Esophagus (tissue), 2 donors: Measurements from ENCODE around the gene NCOA7. TPM values are rescaled to one million over a fixed set of nuclear protein-coding genes. Genes with fewer than 3 reads are reported as not detected.

Experiments used
- H3K27ac ChIP-seq, 2 donors: one replicate each; pipeline ENCODE4 v1.5.1; 2013; ENCODE audit warnings: low read depth in 2 of 2, mild to moderate bottlenecking in 2 of 2, inconsistent platforms in 1 of 2, low read length in 1 of 2, moderate library complexity in 1 of 2
- H3K27me3 ChIP-seq, 2 donors: one replicate each; pipeline ENCODE4 v1.6.1; 2013; ENCODE audit warnings: low read length in 2 of 2, control low read depth in 1 of 2, mild to moderate bottlenecking in 1 of 2; ENCODE audit not compliant: insufficient read depth in 2 of 2, control insufficient read depth in 1 of 2
- H3K36me3 ChIP-seq, 2 donors: one replicate each; pipeline ENCODE4 v1.6.1; 2013; ENCODE audit warnings: low read length in 1 of 2; ENCODE audit not compliant: control insufficient read depth in 2 of 2, insufficient read depth in 2 of 2
- H3K4me1 ChIP-seq, 2 donors: one replicate each; pipeline ENCODE4 v1.6.1; 2013; ENCODE audit warnings: low read length in 1 of 2; ENCODE audit not compliant: control insufficient read depth in 2 of 2, insufficient read depth in 2 of 2
- H3K4me3 ChIP-seq, 2 donors: one replicate each; pipeline ENCODE4 v1.5.1; 2013; ENCODE audit warnings: low read length in 2 of 2, mild to moderate bottlenecking in 2 of 2, low read depth in 1 of 2, moderate library complexity in 1 of 2
- H3K9me3 ChIP-seq, 2 donors: one replicate each; pipeline ENCODE4 v1.6.1; 2013; ENCODE audit warnings: mild to moderate bottlenecking in 2 of 2, low read depth in 1 of 2, low read length in 1 of 2, moderate library complexity in 1 of 2; ENCODE audit not compliant: control insufficient read depth in 2 of 2, insufficient read depth in 1 of 2
- WGBS, 2 donors: extraction: QIAGEN DNeasy Blood & Tissue Kit; methylation state at CpG; one replicate each; pipeline ENCODE4 v1.1.7; 2013; 5-methylcytosine and 5-hydroxymethylcytosine counted together
- polyA plus RNA-seq, 2 donors: library from polyadenylated mRNA; stranded (reverse); fragments of 200-250 nt; gene quantifications; one replicate each; pipeline ENCODE4 v1.2.3, GENCODE V29; 2013
- donor health status: healthy with polysubstance abuse.
- donor health status: Bipolar disorder and iron deficiency.

The NCOA7 gene
- polyA plus RNA-seq, 2 donors, result 9.3 to 24.1 TPM

- H3K4me1 ChIP-seq, result no peaks in the 10 kb centered on the region
- no peaks in the 10 kb centered on the region for H3K36me3 ChIP-seq
- no peaks in the 10 kb centered on the region for H3K27me3 ChIP-seq
- no peak overlapping the region for H3K4me3 ChIP-seq
- WGBS, 2 donors, result 81 to 83% methylated on average over 3 of the region's 3 CpGs
- H3K27ac ChIP-seq, result no peak overlapping the region
- H3K9me3 ChIP-seq, result no peaks in the 10 kb centered on the region
These were observed 18.9 kb downstream of the NCOA7 start for GRCh38 chr6:125809570-125810170.

- Histone ChIP-seq H3K4me3 (no peak overlapping the region), H3K4me1 (no peaks in the 10 kb centered on the region), H3K36me3 (no peaks in the 10 kb centered on the region), H3K9me3 (no peaks in the 10 kb centered on the region), H3K27me3 (no peaks in the 10 kb centered on the region), H3K27ac (no peak overlapping the region)
- 83 to 94% methylated on average over 1 of the region's 1 CpG for WGBS, 2 donors
These were observed 19.7 kb downstream of the NCOA7 start for GRCh38 chr6:125810445-125810844.

GRCh38 chr6:125811259-125811658 lies 20.5 kb downstream of the NCOA7 start:
- Histone ChIP-seq H3K4me1 (no peaks in the 10 kb centered on the region), H3K4me3 (no peak overlapping the region), H3K27me3 (no peaks in the 10 kb centered on the region), H3K9me3 (no peaks in the 10 kb centered on the region), H3K36me3 (no peaks in the 10 kb centered on the region), H3K27ac (no peak overlapping the region)
- WGBS, 2 donors, result 78 to 88% methylated on average over 5 of the region's 5 CpGs

- Histone ChIP-seq H3K27me3 (no peaks in the 10 kb centered on the region), H3K4me1 (no peaks in the 10 kb centered on the region), H3K4me3 (no peak overlapping the region), H3K27ac (no peak overlapping the region), H3K9me3 (no peaks in the 10 kb centered on the region), H3K36me3 (peaks cover 0 to 3% of the 10 kb centered on the region in 2 donors)
- 74 to 76% methylated on average over 10 of the region's 10 CpGs for WGBS, 2 donors
These were observed 21.9 kb downstream of the NCOA7 start for GRCh38 chr6:125812394-125813292.

DNA sequence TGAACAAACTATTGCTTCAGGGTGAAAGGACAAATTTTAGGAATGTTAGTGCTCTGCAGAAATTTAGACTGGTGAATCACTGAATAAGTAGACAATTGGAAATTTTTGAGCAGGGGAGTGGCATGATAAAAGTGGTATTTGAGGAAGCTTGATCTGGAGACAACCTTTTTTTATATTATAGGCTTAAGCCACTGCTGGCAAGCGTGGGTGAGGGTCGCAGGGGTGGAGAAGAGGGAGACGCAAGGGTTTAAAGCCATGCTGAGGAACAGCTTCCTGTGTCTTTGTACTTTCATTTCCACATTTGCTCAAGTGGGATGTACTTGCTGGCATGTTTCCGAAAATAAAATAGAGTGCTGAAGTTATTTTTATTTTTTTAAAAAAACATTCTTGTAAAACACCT lies 23.7 kb downstream of the NCOA7 start:
- Histone ChIP-seq H3K4me3 (no peak overlapping the region), H3K27me3 (no peaks in the 10 kb centered on the region), H3K27ac (no peak overlapping the region), H3K9me3 (no peaks in the 10 kb centered on the region), H3K36me3 (peaks cover 0 to 3% of the 10 kb centered on the region in 2 donors), H3K4me1 (no peaks in the 10 kb centered on the region)
- 51 to 57% methylated on average over 4 of the region's 4 CpGs for WGBS, 2 donors

DNA sequence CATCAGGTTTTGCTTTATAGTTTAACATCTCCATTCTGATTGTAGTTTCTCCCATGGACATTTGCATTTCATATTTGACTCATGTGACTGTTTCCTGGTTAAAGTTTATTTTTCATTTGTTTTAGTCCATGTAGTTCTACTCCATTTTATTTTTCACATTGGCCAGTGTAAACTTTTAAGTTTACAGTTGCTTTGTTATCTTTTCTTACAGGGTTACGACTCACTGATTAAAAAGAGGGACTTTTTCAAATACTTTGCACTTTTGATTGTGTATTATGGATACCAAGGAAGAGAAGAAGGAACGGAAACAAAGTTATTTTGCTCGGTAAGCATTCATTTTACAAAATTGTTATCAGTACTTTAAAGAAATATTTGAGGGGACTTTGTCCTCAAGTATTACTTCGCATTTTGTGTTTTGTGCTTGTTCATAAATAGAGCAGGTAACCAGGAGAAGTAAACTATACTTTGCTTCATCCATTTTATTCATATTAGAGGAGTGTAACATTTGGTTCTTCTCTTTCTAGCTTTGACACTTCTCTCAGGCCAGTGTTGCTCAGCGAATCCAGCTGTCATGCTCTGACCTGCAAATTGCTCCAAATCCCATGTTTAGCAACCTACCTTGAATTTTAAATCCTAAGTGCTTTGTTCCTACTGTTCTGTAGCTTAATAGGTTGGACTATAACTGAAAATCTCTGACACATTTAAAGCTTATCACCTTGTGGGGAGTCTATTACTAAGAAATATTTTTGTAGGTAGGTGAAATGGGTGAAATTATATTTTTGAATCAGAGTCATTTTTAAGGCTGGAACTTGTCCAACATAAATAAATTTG lies 24.5 kb downstream of the NCOA7 start:
- Histone ChIP-seq H3K4me3 (no peak overlapping the region), H3K27ac (no peak overlapping the region), H3K9me3 (no peaks in the 10 kb centered on the region), H3K4me1 (no peaks in the 10 kb centered on the region), H3K27me3 (no peaks in the 10 kb centered on the region), H3K36me3 (peaks cover 0 to 3% of the 10 kb centered on the region in 2 donors)
- WGBS, 2 donors, result 40 to 54% methylated on average over 5 of the region's 5 CpGs

- no peaks in the 10 kb centered on the region for H3K9me3 ChIP-seq
- WGBS, 2 donors, result 67 to 74% methylated on average over 1 of the region's 1 CpG
- H3K36me3 ChIP-seq, result peaks cover 0 to 3% of the 10 kb centered on the region in 2 donors
- H3K4me3 ChIP-seq, result no peak overlapping the region
- H3K27me3 ChIP-seq, result no peaks in the 10 kb centered on the region
- H3K4me1 ChIP-seq, result peaks cover 2% of the 10 kb centered on the region in 2 donors
- no peak overlapping the region for H3K27ac ChIP-seq
These were observed 26.1 kb downstream of the NCOA7 start for GRCh38 chr6:125816828-125817280.

DNA sequence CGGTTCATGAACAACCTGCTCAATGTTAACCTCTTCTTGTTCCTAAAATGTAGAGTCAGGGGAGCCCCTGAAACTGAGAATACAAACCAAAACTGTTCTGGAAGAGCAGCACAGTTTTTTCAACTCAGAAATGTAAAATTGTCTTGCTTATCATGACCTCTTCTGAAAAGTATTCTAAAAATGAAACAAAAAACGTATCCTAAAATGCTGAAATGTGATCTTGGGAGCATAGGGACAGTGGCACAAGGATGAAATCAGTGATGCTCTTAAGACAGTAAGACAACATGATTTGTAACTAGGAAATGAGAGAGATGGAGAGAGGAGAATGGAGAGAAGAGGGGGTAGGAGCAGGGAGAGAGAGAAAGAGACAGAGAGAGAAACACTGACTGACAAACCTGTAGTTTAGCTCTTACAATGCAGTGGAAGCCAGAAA lies 27.5 kb downstream of the NCOA7 start:
- no peak overlapping the region for H3K27ac ChIP-seq
- WGBS, 2 donors, result 58 to 68% methylated on average over 2 of the region's 2 CpGs
- peaks cover 2 to 3% of the 10 kb centered on the region in 2 donors for H3K4me1 ChIP-seq
- no peak overlapping the region for H3K4me3 ChIP-seq
- no peaks in the 10 kb centered on the region for H3K9me3 ChIP-seq
- H3K27me3 ChIP-seq, result no peaks in the 10 kb centered on the region
- peaks cover 0 to 3% of the 10 kb centered on the region in 2 donors for H3K36me3 ChIP-seq

GRCh38 chr6:125818772-125819260 lies 28.1 kb downstream of the NCOA7 start:
- 37 to 48% methylated on average over 4 of the region's 4 CpGs for WGBS, 2 donors
- Histone ChIP-seq H3K4me1 (peaks cover 2 to 3% of the 10 kb centered on the region in 2 donors), H3K9me3 (no peaks in the 10 kb centered on the region), H3K27me3 (no peaks in the 10 kb centered on the region), H3K36me3 (peaks cover 0 to 3% of the 10 kb centered on the region in 2 donors), H3K27ac (no peak overlapping the region), H3K4me3 (no peak overlapping the region)
